Brain microvascular endothelial cell (primary cell): ENCODE data around the gene VPS4B.

Experiments
- DNase-seq: peaks from one replicate; pipeline ENCODE4 v3.0.0-alpha.2; 2020
- H3K27ac ChIP-seq: fragments of 250-450 bp; sonication (Bioruptor Pico); 2 replicates; pipeline ENCODE4 v1.5.1; 2020; ENCODE audit warnings: mild to moderate bottlenecking, moderate library complexity
- H3K27me3 ChIP-seq: fragments of 250-450 bp; sonication (Bioruptor Pico); replicated peaks from 2 replicates; pipeline ENCODE4 v1.5.1; 2020; ENCODE audit warnings: mild to moderate bottlenecking
- H3K36me3 ChIP-seq: fragments of 250-450 bp; sonication (Bioruptor Pico); replicated peaks from 2 replicates; pipeline ENCODE4 v1.5.1; 2020; ENCODE audit warnings: mild to moderate bottlenecking
- H3K4me3 ChIP-seq: 2 replicates; pipeline ENCODE4 v1.5.1; 2011; ENCODE audit warnings: low read depth, mild to moderate bottlenecking, control low read depth, low read length, moderate library complexity
- CTCF ChIP-seq: IDR thresholded peaks from 2 replicates; pipeline ENCODE4 v1.5.1; 2011; ENCODE audit warnings: low read depth, mild to moderate bottlenecking, moderate library complexity, low read length, control low read depth, inconsistent platforms; ENCODE audit errors: missing control alignments
- in situ Hi-C: cut with HindIII; loops from 2 replicates; pipeline ENCODE4 v1.10.0; 2017; ENCODE audit warnings: low sequenced_read_pairs, low pct_ligation_motif_present

Gene VPS4B

GRCh38 chr18:63394954-63395353 is 27.3 kb downstream of the VPS4B start:
- H3K36me3 ChIP-seq = peaks cover 46% of the 10 kb centered on the region
- no peak for DNase-seq
- in situ Hi-C loops = no loop called here
- H3K4me3 ChIP-seq = no peak overlapping the region
- no peak for TF ChIP-seq CTCF
- no peak overlapping the region for H3K27ac ChIP-seq
- no peaks in the 10 kb centered on the region for H3K27me3 ChIP-seq

- no peak overlapping the region for H3K4me3 ChIP-seq
- TF ChIP-seq CTCF = no peak
- no peak overlapping the region for H3K27ac ChIP-seq
- H3K36me3 ChIP-seq = peaks cover 38% of the 10 kb centered on the region
- no peak for DNase-seq
- no peaks in the 10 kb centered on the region for H3K27me3 ChIP-seq
- in situ Hi-C loops = no loop called here
These were observed 34.4 kb downstream of the VPS4B start for GRCh38 chr18:63387861-63388260.

- no peak overlapping the region for H3K4me3 ChIP-seq
- TF ChIP-seq CTCF = no peak
- in situ Hi-C loops = no loop called here
- no peak overlapping the region for H3K27ac ChIP-seq
- DNase-seq = no peak
- H3K27me3 ChIP-seq = no peaks in the 10 kb centered on the region
- H3K36me3 ChIP-seq = peaks cover 12% of the 10 kb centered on the region
These were observed 39.4 kb downstream of the VPS4B start for GRCh38 chr18:63382843-63383242.

GRCh38 chr18:63379639-63379962 is 42.7 kb downstream of the VPS4B start:
- H3K4me3 ChIP-seq = no peak overlapping the region
- no peak for TF ChIP-seq CTCF
- no peaks in the 10 kb centered on the region for H3K27me3 ChIP-seq
- peak overlapping the region; percentile 37 for H3K27ac ChIP-seq
- DNase-seq = no peak
- in situ Hi-C loops = no loop called here
- peaks cover 5% of the 10 kb centered on the region for H3K36me3 ChIP-seq

GRCh38 chr18:63378919-63379638 is 43.2 kb downstream of the VPS4B start:
- H3K4me3 ChIP-seq = no peak overlapping the region

More at GRCh38 chr18:63378919-63379638, 43.2 kb downstream of the VPS4B start:
- in situ Hi-C loops = no loop called here
- Histone ChIP-seq H3K27me3 (no peaks in the 10 kb centered on the region), H3K36me3 (peaks cover 5% of the 10 kb centered on the region), H3K27ac (peak overlapping the region; percentile 37)
- no peak for DNase-seq
- no peak for TF ChIP-seq CTCF
